ENCODE data around the gene OBSCN.

Gene OBSCN

GRCh38 chr1:228275430-228276173 is 67.8 kb downstream of the OBSCN start:
- Histone ChIP-seq H3K4me1 (ENCODE audit: control insufficient read depth, insufficient read depth, low read length) (no peaks in the 10 kb centered on the region), H3K36me3 (ENCODE audit: control insufficient read depth, insufficient read depth, low read length) (peaks cover 3% of the 10 kb centered on the region), H3K9ac (ENCODE audit: low read depth, low read length) (no peak overlapping the region), H3K9me3 (ENCODE audit: control insufficient read depth, insufficient read depth, low read length) (no peaks in the 10 kb centered on the region), H3K27me3 (ENCODE audit: control insufficient read depth, insufficient read depth, low read length) (peaks cover 3% of the 10 kb centered on the region), H3K4me3 (ENCODE audit: low read depth, low read length) (peak overlapping the region; percentile 45)

GRCh38 chr1:228276174-228276831 is 68.5 kb downstream of the OBSCN start:
- H3K9me3 ChIP-seq (ENCODE audit: control insufficient read depth, insufficient read depth, low read length): no peaks in the 10 kb centered on the region
- H3K4me3 ChIP-seq (ENCODE audit: low read depth, low read length): peak overlapping the region; percentile 30
- no peak overlapping the region for H3K9ac ChIP-seq (ENCODE audit: low read depth, low read length)
- peaks cover 3% of the 10 kb centered on the region for H3K27me3 ChIP-seq (ENCODE audit: control insufficient read depth, insufficient read depth, low read length)
- H3K4me1 ChIP-seq (ENCODE audit: control insufficient read depth, insufficient read depth, low read length): no peaks in the 10 kb centered on the region
- H3K36me3 ChIP-seq (ENCODE audit: control insufficient read depth, insufficient read depth, low read length): peaks cover 3% of the 10 kb centered on the region

DNA sequence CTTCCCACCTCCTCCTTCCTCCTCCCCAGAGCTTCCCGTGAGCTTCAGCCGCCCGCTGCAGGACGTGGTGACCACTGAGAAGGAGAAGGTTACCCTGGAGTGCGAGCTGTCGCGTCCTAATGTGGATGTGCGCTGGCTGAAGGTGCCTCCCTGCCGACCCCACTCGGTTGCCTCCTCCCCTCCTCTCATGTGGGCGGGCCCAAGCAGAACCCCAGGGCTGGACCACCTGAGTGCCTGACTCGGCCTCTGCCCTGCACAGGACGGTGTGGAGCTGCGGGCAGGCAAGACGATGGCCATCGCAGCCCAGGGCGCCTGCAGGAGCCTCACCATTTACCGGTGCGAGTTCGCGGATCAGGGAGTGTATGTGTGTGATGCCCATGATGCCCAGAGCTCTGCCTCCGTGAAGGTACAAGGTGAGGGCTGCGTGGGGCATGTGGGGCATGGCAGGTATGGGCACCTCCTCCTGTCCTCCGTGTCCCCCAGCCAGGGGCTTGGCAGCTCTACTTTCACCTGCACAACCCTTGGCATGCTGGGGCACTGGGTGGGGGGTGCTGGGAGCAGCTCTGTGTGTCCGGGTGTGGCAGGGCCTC is 69.2 kb downstream of the OBSCN start:
- Histone ChIP-seq H3K9me3 (ENCODE audit: control insufficient read depth, insufficient read depth, low read length) (no peaks in the 10 kb centered on the region), H3K27me3 (ENCODE audit: control insufficient read depth, insufficient read depth, low read length) (peaks cover 3% of the 10 kb centered on the region), H3K4me1 (ENCODE audit: control insufficient read depth, insufficient read depth, low read length) (no peaks in the 10 kb centered on the region), H3K9ac (ENCODE audit: low read depth, low read length) (no peak overlapping the region), H3K36me3 (ENCODE audit: control insufficient read depth, insufficient read depth, low read length) (peaks cover 3% of the 10 kb centered on the region), H3K4me3 (ENCODE audit: low read depth, low read length) (peak overlapping the region; percentile 30)

GRCh38 chr1:228277491-228278431 is 69.9 kb downstream of the OBSCN start:
- peaks cover 3% of the 10 kb centered on the region for H3K36me3 ChIP-seq (ENCODE audit: control insufficient read depth, insufficient read depth, low read length)
- no peaks in the 10 kb centered on the region for H3K4me1 ChIP-seq (ENCODE audit: control insufficient read depth, insufficient read depth, low read length)
- peaks cover 3% of the 10 kb centered on the region for H3K27me3 ChIP-seq (ENCODE audit: control insufficient read depth, insufficient read depth, low read length)
- no peaks in the 10 kb centered on the region for H3K9me3 ChIP-seq (ENCODE audit: control insufficient read depth, insufficient read depth, low read length)
- H3K4me3 ChIP-seq (ENCODE audit: low read depth, low read length): no peak overlapping the region
- H3K9ac ChIP-seq (ENCODE audit: low read depth, low read length): no peak overlapping the region

DNA sequence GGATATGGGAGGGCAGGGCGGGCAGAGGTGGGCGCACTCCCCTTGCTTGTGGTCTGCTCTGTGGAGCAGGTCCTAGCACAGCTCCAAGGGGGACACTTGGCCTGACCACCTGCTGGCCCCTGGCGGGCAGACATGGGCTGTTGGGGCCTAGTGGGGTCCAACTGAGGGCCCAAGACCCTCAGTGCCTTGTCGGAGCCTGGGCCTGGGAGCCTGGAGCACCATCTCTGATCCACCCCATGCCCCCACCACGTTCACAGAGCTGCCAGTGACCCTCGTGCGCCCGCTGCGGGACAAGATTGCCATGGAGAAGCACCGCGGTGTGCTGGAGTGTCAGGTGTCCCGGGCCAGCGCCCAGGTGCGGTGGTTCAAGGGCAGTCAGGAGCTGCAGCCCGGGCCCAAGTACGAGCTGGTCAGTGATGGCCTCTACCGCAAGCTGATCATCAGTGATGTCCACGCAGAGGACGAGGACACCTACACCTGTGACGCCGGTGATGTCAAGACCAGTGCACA is 70.6 kb downstream of the OBSCN start:
- Histone ChIP-seq H3K36me3 (ENCODE audit: control insufficient read depth, insufficient read depth, low read length) (peaks cover 3% of the 10 kb centered on the region), H3K9me3 (ENCODE audit: control insufficient read depth, insufficient read depth, low read length) (no peaks in the 10 kb centered on the region), H3K9ac (ENCODE audit: low read depth, low read length) (no peak overlapping the region), H3K4me3 (ENCODE audit: low read depth, low read length) (no peak overlapping the region), H3K27me3 (ENCODE audit: control insufficient read depth, insufficient read depth, low read length) (peaks cover 3% of the 10 kb centered on the region), H3K4me1 (ENCODE audit: control insufficient read depth, insufficient read depth, low read length) (no peaks in the 10 kb centered on the region)

GRCh38 chr1:228279011-228279721 is 71.3 kb downstream of the OBSCN start:
- Histone ChIP-seq H3K27me3 (ENCODE audit: control insufficient read depth, insufficient read depth, low read length) (peaks cover 3% of the 10 kb centered on the region), H3K36me3 (ENCODE audit: control insufficient read depth, insufficient read depth, low read length) (peaks cover 3% of the 10 kb centered on the region)

DNA sequence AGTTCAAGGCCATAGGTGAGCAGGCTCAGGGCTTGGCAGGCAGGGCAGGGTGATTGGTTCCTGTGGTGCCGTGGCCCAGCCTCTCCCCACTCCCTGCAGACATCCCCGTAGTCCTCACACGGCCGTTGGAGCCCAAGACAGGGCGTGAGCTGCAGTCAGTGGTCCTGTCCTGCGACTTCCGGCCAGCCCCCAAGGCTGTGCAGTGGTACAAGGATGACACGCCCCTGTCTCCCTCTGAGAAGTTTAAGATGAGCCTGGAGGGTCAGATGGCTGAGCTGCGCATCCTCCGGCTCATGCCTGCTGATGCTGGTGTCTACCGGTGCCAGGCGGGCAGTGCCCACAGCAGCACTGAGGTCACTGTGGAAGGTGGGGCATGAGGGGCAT is 71.9 kb downstream of the OBSCN start:
- peaks cover 3% of the 10 kb centered on the region for H3K36me3 ChIP-seq (ENCODE audit: control insufficient read depth, insufficient read depth, low read length)
- H3K9ac ChIP-seq (ENCODE audit: low read depth, low read length): no peak overlapping the region
- no peaks in the 10 kb centered on the region for H3K9me3 ChIP-seq (ENCODE audit: control insufficient read depth, insufficient read depth, low read length)
- no peak overlapping the region for H3K4me3 ChIP-seq (ENCODE audit: low read depth, low read length)
- H3K4me1 ChIP-seq (ENCODE audit: control insufficient read depth, insufficient read depth, low read length): no peaks in the 10 kb centered on the region
- peaks cover 3% of the 10 kb centered on the region for H3K27me3 ChIP-seq (ENCODE audit: control insufficient read depth, insufficient read depth, low read length)

More at GRCh38 chr1:228279011-228279721, 71.3 kb downstream of the OBSCN start:
- Histone ChIP-seq H3K9ac (ENCODE audit: low read depth, low read length) (no peak overlapping the region), H3K9me3 (ENCODE audit: control insufficient read depth, insufficient read depth, low read length) (no peaks in the 10 kb centered on the region), H3K4me1 (ENCODE audit: control insufficient read depth, insufficient read depth, low read length) (no peaks in the 10 kb centered on the region), H3K4me3 (ENCODE audit: low read depth, low read length) (no peak overlapping the region)

DNA sequence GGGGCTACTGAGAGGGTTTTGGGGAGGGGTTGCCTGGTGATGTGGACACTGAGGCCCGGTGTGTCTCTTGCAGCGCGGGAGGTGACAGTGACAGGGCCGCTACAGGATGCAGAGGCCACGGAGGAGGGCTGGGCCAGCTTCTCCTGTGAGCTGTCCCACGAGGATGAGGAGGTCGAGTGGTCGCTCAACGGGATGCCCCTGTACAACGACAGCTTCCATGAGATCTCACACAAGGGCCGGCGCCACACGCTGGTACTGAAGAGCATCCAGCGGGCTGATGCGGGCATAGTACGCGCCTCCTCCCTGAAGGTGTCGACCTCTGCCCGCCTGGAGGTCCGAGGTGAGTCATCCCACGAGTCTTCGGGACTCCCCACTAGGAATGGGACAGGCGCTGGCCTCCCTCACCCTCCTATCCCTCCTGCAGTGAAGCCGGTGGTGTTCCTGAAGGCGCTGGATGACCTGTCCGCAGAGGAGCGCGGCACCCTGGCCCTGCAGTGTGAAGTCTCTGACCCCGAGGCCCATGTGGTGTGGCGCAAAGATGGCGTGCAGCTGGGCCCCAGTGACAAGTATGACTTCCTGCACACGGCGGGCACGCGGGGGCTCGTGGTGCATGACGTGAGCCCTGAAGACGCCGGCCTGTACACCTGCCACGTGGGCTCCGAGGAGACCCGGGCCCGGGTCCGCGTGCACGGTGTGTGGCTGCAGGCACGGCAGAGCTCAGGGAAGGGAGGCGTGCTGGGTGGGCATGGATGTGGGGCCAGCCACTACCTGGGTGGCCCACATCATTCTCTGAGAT is 72.5 kb downstream of the OBSCN start:
- no peaks in the 10 kb centered on the region for H3K9me3 ChIP-seq (ENCODE audit: control insufficient read depth, insufficient read depth, low read length)
- no peak overlapping the region for H3K4me3 ChIP-seq (ENCODE audit: low read depth, low read length)
- H3K27me3 ChIP-seq (ENCODE audit: control insufficient read depth, insufficient read depth, low read length): no peaks in the 10 kb centered on the region
- H3K9ac ChIP-seq (ENCODE audit: low read depth, low read length): no peak overlapping the region
- peaks cover 3% of the 10 kb centered on the region for H3K36me3 ChIP-seq (ENCODE audit: control insufficient read depth, insufficient read depth, low read length)
- H3K4me1 ChIP-seq (ENCODE audit: control insufficient read depth, insufficient read depth, low read length): no peaks in the 10 kb centered on the region

DNA sequence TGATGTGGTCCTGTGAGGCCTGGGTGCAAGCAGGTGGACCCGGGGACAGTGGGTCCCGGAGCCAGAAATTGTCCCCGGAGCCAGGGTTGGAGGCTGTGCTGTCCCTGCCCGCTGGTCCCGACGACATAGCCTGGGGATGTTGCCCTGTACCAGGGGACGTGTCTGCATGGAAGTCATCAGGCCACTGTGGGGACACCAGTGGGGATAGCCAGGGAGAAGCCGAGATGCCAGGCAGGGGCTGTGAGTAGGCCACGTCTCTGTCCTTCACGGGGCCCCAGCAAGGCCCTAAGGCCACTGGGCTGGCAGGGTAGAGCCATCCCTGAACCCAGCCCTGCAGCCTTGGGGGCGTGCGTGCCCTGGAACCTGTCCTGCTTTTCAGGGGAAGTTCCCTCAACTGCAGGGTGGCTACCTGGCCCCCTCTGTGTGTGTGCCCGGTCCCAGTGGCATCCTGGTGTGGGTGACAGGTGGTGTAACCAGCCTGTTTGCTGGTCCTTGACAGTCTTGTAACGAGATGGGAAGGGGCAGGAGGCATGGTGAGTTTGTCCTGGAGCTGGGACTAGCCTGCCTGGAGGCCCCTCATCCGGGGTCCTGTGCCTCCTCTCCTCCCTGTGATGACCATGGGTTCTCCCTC is 73.2 kb downstream of the OBSCN start:
- no peak overlapping the region for H3K4me3 ChIP-seq (ENCODE audit: low read depth, low read length)
- H3K4me1 ChIP-seq (ENCODE audit: control insufficient read depth, insufficient read depth, low read length): no peaks in the 10 kb centered on the region
- no peaks in the 10 kb centered on the region for H3K9me3 ChIP-seq (ENCODE audit: control insufficient read depth, insufficient read depth, low read length)
- no peak overlapping the region for H3K9ac ChIP-seq (ENCODE audit: low read depth, low read length)
- no peaks in the 10 kb centered on the region for H3K27me3 ChIP-seq (ENCODE audit: control insufficient read depth, insufficient read depth, low read length)
- peaks cover 3% of the 10 kb centered on the region for H3K36me3 ChIP-seq (ENCODE audit: control insufficient read depth, insufficient read depth, low read length)
